ENCODE data around the gene MORN5.

MORN5 gene

DNA sequence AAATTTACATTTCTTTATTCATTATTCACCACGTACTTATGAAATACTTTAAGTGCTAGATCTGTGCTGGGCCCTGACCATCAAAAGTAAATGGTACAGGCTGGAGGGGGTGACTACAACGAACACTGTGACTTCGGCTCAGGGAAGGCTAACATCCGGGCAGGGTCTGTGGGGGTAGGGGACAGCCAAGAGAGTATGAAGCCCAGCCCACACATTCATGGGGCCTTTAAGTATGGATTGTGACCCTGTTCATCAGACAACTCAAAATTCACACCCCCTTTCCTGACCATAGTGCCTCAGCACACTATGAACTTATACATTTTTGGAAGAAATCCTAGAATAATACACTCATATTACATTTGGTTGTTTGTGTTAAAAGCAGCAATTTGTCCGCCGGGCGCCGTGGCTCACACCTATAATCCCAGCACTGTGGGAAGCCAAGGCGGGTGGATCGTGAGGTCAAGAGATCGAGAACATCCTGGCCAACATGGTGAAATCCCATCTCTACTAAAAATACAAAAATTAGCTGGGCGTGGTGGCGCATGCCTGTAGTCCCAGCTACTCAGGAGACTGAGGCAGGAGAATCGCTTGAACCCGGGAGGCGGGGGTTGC is 33.3 kb downstream of the MORN5 start:
- no peak for DNase-seq

DNA sequence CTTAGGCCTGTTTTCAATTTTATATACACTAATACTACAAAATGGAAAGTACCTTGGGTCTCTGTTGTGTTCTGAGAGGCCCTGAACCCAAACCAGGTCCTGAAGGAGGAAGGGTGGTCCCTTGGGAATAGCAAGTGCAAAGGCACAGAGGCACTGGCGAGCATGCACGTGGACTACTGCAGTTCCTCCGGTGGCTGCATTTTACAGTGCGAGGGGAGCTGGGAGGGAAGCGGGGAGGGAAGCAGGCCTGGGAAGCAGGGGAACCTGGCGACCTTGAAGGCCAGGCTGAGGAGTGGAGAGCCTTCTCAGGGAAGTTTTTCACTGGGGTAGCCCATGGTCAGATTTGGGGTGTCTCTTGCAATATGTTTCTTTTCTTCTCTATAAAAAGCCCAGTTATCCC is 33.9 kb downstream of the MORN5 start:
- DNase-seq: no peak

DNA sequence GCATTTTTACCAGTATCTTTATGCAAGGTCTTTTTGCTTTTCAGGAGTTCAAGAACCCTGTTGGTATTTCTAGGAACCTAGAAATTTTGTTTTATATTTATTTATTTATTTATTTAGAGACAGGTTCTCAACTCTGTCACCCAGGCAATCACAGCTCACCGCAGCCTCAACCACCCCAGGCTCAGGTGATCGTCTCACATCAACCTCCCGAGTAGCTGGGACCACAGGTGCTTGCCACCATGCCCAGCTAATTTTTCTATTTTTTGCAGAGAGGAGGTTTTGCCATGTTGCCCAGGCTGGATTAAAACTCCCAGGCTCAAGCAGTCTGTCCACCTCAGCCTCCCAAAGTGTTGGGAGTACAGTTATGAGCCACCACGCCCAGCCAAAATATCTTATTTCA is 36.2 kb downstream of the MORN5 start:
- DNase-seq: no peak

DNA sequence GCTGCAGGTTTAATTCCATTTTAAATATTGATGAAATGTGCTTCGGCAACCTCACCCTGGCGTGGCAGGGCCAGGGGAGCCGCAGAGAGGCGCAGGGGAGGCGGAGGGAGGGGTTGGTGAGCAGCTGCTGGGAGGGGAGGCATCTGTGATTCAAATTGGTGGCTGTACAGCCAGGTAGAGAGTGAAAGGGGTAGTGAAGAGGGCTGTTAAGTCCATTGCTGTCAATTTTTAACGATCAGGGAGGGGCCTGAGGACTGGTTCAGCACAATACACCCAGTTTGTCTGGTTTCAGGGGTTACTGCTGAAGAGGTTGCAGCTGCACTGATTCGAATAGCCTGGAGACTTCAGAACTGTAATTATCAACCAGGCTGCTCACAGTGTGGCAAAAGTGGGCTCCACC is 37.7 kb downstream of the MORN5 start:
- DNase-seq: no peak

DNA sequence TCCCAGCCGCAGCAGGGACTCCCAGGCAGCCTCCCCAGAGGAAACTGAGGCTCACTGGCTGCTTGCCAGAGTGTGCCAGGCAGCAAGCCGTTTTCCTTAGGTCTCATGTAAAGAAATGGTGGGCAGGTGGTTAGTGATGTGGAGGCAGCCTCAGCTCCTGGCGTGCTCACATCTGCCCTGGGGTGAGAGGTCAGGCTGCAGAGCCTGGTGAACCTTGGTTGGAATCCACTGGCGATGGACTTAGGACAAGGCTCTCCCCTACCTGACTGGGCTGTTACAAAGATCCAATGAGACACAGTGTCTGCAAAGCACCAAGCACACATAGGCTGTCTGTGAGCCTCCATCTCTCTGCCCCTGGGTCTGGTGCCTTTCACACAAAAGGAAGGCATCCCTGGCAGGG is 38.2 kb downstream of the MORN5 start:
- no peak for DNase-seq

DNA sequence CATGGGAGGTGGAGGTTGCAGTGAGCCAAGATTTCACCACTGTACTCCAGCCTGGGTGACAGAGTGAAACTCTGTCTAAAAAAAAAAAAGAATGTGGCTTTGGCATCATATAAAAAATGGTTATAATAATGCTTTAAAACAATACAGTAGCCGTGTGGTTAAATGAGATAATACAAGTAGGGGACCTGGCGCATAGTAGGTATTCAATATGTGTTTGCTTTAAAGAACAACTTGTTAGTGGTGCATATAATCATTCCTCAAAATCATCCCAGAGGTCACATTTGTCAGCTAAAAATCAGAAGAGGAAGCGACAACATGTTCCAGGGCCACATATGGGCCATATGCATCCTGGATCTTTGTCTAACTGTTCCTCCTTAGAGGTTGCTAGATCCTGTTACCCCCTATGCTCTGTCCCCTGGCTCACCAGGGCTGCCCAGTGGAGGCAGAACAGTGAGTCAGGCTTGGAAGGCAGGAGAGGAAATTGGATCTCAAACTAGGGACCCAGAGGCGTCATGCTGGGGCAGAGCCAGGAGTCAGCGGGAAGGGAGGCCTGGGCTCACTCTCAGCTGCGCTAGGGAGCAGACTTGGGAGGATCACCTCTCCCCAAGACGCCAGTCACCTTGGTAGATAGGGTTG is 41.4 kb downstream of the MORN5 start:
- DNase-seq: no peak

DNA sequence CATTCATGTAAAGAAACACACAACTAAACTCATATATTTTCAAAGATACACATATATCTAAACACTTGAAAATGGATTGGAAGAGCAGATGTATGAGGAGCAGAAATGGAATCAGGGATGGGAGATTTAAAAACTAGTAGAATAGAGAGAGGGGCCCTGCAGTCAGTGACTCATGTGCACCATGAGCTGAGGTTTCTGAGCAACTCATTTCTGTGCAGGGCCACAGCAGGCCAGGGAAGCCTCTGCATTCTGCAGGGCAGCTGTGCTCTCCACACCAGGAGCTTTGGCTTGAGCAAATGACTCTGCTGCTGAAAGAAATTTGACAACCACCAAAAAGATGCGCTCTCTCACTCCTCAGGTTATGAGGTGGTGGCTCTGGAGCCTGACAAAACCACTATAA is 41.9 kb downstream of the MORN5 start:
- DNase-seq: no peak

DNA sequence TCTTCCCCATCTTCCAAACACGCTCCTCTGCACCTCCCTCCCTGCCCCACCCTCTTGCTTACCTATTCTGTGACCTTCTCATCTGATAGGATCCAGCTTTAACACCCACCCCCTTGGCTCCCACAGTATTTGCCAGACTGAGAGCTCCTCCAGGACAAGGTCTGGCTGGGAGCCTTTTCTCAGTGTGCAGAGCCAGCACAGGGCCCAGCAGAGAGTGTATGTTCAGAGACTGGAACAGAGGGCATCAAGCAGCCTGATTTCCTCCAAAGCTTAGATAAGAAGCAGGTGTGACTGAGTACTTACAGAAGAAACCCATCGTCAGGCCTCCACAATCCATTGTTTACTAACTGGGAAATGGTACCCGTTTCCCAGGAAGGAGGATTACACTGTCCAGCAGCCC is 42.4 kb downstream of the MORN5 start:
- DNase-seq: no peak

DNA sequence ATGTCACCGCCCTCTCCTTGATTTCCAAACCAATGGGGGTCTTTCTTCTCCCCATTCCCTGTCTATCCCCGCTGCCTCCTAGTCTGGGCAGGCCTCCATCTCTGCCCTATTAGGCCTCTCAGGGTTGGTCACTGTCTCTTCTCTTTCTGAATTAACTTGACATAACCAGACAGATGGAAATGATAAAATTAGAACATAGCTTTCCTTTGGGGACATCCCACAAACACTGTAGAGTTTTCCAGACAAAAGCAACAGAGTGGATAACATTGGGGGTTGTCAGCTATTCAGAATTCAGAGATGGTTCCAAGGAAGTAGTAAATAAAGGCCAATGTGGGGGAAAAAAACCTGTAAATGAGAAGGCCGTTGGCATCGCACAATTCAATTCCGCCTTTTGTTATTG is 44.3 kb downstream of the MORN5 start:
- no peak for DNase-seq

DNA sequence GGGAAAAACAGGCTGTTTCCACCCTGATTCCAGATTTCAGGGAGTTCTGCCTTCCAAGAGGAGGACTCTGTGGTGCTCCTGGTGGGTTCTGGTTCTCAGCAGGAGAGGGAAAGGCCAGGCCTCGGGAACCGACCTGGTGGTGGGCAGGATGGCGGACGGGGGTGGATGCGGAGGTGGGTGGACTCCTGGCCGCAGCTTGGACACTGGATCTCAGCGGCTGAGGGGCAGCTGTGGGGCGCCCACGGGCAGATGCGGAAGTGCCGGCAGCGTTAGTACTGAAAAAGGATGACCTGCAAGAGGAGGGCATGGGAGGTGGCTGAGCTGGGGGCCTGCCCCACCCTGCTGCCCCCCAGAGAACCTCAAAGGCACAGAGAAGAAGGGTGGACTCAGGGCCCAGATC is 44.8 kb downstream of the MORN5 start:
- no peak for DNase-seq

DNA sequence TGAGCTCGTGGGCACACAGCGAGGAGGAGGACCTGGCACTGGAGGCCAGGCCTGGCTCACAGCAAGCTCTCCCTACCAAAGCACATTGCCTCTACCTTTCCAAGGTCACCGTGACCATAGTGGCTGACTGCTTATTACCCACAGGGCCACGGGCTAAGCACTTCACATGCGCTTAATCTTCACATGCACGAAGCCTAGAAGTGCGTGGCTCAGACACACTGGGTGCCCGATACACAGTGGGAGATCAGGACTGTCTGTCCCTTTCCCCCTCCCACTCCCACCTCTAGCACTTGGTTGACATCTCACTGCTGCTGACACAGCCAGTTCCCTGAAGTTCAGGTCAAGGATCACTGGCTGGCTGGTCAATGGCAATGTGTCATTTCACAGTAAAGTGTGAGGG is 45.5 kb downstream of the MORN5 start:
- DNase-seq: no peak

DNA sequence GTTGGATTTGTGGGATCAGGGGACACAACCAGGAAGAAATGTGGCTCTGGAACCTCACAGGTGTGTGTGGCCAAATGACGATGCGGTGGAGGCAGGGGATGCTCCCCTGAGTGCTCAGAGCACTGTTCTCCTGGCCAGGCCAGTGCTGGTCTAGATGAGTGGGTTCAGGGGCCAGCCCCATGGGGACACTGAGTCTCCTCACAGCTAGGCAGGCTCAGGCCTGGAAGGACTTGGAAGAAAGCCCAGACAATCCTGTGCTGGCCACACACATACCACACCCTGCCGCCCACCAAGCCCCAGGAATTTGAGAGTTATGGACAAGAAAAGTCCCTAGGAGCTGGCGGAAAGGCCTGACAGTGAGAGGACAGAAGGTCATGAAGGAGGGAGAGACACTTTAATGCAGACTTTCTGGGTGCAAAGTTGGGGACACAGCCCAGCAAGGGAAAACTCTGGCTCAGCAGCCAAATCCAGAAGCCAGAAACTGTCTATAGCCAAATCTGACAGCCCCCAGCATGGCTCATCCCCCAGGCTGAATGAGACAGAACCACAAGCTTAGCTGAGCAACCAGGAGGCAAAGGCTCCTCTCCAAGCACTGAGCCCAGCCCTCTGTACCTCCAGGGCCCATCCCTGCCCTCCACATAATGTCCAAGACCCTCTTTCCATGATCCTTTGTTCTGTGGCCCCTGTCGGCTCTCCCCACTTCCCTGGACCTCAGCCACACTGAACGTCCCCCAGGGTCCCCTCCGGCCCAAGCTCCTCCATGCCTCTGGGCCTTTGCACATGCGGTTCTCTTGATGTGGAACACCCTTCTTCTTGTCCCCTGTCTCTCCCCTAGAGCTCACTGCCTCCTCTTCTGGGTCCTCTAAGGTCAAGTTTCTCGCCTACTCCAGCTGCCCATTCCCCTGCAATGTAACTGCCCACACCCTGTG is 46.7 kb downstream of the MORN5 start:
- DNase-seq: no peak

DNA sequence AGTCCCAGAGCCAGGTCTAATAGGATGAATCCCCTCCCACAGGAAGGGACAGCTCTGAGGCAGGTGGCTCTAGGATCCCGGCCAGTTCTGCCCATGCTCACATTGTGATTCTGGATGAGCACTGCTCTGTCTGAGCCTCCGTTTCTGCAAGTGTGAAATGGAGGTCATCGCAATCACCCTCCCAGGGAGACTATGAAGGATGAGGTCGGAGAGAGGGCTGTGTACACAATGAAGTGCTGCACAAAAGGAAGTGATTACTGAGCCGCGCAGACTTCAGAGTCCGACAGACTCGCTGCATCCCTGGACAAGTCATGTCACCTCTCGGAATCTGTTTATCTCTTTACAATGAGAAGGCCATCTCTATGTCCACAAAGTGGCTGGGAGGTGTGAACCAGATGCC is 47.4 kb downstream of the MORN5 start:
- DNase-seq: no peak

DNA sequence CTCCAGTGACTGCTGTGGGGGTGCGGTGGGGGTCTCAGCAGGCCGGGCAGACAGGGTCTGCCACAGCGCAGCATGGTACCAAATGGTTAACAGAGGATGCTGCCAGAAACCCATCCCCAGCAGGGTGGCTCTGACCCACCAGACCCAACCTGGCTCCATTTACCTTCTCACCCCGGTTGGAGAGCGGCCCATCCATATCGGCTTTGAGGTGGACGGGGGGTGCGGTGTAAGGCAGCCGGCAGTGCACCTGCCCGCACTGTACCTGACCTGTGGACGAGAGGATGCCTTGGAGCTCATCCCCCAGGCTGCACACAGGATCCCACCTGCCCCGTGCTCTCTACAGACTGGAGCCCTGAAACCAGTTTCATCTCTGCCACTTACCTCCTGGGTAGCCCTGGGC is 49.7 kb downstream of the MORN5 start:
- no peak for DNase-seq

DNA sequence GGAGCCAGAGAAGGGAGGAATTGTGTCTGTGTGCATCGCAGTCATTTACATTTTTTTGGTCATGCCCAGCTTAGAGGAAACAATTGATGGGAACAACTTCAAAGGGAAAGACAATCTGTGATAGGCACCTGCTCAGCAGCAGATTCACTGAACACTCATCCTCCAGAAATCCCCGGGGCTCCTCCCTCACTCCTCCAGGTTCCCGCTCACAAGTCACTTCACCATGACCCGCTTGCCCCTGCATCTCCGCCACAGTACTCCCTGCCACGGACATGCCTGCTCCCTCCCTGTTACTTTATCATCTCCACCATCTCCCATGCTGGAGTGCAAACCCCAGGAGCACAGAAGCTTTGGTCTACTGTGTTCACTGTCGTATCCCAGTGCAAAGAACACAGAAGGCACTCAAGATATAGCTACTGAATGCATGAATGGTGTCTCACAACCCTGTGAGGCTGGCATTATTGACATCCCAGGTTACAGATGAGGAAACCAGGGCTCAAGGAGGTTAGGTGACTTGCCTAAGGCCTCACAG is 52.8 kb downstream of the MORN5 start:
- no peak for DNase-seq

DNA sequence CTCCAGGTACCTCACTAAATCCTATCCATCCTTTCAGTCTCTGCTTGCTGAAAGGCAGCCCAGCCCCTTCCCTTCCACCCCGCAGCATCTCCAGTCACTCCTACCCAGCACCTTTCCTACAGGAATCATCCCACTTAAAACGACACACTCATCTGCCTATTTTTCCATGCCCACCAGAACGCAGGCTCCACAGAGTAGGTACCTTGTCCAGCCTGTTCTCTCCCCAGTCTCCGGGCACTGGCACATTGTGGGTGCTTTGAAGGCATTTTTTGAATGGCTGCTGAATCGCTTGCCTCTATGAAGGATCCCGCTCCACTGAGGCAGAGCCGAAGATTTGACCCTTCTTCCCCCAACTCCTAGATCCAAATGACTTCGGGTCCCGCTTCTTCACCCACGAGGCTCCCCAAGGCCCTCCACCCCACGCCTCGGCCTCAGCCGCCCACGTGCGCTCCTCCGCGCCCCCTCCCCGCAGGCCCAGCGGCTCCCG is 53.4 kb downstream of the MORN5 start:
- no peak for DNase-seq

DNA sequence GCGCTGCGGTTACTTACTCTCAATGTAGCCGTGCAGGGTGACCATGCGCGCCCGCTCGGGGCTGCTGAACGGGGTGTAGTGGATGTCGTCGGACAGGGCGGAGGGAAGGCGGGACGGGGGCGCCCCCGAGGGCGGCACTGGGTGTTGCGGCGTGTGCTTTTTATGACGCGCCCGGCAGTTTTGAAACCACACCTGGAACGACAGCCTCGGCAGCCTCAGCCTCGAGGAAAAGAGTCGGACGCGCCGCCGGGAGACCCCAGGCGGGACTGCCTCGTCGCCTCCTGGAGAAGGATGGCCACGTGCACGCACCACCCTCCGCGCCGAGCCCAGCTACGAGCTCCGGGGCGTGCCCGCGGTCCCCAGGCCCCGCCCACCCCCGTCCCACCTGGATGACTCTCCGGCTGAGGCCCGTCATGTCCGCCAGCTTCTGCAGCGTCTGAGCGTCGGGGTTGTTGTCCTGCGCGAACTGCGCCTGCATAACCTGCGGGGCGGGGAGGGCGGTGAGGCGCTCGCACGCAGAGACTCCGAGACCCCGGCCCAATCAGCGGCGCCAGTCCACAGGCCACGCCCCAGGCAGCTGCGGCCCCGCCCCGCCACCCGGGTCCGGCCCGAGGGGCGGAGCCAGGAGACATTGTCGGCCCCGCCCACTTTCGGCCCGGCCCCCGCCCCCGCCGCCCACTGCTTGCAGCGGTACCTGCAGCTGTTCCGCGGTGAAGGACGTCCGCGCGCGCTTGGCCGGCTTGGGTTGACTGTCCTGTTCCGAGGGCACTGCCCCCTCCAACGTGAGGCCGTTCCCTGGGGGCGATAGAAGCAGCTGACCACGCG is 54.1 kb downstream of the MORN5 start:
- no peak for DNase-seq

DNA sequence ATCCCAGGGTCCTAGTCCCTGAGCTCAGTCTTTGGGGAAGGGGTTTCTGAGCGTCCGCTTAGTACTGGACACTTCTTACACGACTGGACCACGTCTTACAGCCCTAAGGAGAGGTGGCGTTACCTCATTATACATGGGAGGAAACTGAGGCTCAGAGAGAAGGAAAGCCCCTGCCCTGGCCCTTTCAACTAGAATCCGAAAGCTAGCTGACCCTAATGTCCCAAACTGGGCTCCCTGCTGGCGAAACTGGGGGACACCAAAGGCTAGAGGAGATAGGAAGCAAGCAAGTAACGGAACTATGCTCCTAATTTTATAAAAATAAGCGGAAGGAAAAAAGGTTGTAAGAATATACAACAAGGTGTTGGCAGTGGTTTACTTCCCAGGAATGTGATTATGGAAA is 54.8 kb downstream of the MORN5 start:
- no peak for DNase-seq

DNA sequence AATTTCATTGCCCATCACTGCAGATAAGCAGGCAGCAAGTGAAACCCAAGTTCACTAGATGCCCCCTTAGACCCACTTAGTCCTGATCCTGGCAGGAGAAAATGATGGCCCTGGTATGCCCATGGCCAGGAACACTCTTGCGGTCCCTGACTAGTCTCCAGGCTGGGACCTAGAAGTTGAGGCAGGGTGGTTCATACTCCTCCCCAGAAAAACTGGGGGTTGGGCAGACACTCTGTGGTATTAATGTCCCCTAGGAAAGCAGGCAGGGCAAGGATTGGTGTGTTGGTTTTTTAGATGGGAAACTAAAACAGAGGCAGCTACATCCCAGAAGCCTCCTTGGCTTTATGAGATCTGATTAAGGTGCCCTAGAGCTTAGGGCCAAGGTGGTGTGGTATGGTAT is 56.0 kb downstream of the MORN5 start:
- DNase-seq: no peak

DNA sequence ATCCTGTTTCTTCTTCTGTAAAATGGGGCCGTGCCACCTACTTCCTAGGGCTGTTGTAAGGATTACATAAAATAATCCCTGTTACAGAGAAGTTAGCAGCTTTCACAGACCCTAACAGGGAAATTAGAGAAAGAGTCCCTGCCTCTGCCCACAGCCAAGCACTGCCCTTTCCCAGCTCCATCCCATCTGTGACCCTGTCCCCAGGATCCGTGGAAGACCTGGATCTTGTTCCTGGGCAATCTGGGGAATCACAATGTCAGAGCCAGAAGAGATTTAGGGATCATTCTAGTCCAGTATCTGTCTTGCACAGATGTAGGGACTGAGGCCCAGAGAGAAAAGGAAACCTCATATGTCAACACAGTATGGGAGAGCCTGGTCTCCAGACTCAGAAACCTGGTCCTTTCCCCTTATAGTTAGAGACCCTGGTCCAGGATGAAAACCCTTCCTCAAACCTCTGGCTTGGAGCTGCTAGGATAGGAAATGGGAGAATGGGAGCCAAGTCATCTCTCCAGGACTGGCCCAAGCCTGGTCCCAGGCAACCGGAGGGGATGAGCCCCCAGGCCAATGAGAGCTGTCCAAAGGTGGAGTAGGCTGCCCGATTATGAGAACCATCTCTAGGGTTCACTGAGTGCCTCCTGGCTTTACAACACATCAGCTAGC is 56.6 kb downstream of the MORN5 start:
- DNase-seq: no peak

DNA sequence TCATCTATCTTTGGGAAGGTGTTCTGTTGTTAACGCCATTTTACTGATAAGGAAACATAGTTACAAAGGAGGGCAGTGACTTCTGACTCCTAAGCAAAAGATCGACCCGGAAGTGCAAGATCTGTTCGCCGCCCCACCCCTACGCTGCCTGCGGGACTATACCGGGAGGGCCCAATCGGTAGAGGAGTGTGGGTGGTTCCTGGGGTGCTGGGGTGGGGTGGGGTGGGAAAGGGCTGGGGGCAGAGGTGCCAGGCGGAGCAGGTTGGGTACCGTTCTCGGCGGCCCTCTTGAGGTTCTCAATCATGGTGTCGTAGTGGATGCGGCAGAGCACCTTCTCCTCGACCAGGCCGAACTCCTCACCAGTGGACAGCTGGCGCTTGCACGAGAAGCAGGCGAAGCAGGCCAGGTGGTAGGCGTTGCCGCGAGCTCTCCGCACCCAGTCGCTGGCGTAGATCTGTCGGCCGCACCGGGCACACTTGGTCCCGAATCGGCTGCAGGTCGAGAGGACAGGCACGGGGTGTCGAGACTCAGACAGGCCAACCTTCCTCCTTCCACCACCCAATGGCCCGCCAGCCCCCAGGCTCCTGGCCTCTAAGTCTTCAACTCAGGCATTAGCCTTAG is 57.2 kb downstream of the MORN5 start:
- no peak for DNase-seq

DNA sequence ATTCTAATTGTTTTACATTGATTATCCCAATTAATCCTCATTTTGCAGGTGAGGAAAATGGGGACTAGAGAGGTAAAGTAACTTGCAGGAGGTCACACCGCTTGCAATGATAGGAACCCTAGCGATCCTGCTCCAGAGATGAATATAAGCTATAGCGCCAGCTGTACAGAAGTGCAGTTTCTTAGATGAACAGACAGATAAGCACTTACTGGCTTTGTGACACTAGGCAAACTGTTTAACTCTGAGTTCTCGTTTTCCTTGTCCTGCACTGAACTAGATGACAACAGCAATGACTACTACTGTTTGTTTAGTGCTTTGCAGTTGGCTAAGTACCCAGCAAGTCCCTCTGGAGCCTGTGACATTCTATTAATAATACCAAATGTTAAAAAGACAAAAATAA is 57.9 kb downstream of the MORN5 start:
- DNase-seq: no peak

Measured in NCI-H1694 (cell line).